ENCODE data around the gene MAB21L4. TPM values are rescaled to one million over a fixed set of nuclear protein-coding genes. Genes with fewer than 3 reads are reported as not detected.

The MAB21L4 gene
- total RNA-seq, 1 experiment from 2014 or later: 0.15 TPM

DNA sequence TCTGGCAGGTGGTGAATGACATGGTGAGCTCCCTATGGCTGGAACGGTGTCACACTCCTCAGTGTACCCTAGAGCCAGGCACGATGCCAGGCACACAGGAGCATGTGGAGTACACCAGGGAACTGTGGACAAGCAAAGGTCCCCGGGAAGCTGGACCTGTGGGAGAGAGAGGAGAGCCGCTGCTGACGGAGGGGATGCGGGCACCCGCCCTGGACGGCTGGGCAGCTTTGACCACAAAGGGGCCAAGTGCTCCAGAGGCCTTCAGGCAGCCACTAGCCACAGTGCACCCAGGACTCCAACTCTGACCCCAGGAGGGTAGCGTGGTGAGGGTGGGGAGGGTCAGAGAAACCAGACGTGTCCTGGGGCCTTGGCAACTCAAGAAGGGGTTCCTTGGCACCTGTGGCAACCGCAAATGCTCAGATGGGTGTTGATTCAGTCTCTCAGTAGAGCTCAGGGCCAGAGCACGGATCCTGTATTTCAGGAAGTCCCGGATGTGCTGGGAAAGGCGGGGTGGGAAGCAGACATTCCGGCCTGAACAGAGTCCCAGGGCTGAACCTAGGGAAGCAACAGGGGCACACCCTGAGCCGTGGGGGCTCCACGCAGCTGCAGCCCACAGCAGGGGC is 2.3 kb upstream of the MAB21L4 start:
- Histone ChIP-seq H4K91ac (ENCODE audit: insufficient read length, low read depth, low read length) (no peak overlapping the region), H3K79me1 (ENCODE audit: insufficient read depth, low read depth, low read length, poor library complexity, severe bottlenecking) (no peaks in the 10 kb centered on the region), H2BK12ac (ENCODE audit: insufficient read length, low read depth, low read length) (no peak overlapping the region), H3K9ac (ENCODE audit: extremely low read depth, insufficient read length, low read length) (no peak overlapping the region), H3K56ac (ENCODE audit: insufficient read length, low read depth, low read length) (no peak overlapping the region), H4K20me1 (ENCODE audit: control insufficient read depth, insufficient read depth, insufficient read length) (no peaks in the 10 kb centered on the region), H4K8ac (replicated peaks; ENCODE audit: insufficient read length, low read depth, low read length) (no peak overlapping the region), H3K14ac (ENCODE audit: insufficient read depth, low read length) (no peak overlapping the region), H3K23me2 (ENCODE audit: insufficient read length, low read depth, low read length, poor library complexity, severe bottlenecking) (no peaks in the 10 kb centered on the region), H3K79me2 (ENCODE audit: insufficient read depth, low read length) (no peaks in the 10 kb centered on the region), H2AK5ac (ENCODE audit: insufficient read length, low read length) (no peak overlapping the region), H2BK15ac (ENCODE audit: low read depth, low read length) (no peak overlapping the region), H3K4me2 (ENCODE audit: insufficient read depth, insufficient read length, low read length) (no peak overlapping the region), H3K27me3 (ENCODE audit: insufficient read depth, low read length) (no peaks in the 10 kb centered on the region), H2BK20ac (ENCODE audit: low read depth, low read length, poor library complexity, severe bottlenecking) (no peak overlapping the region), H3K23ac (ENCODE audit: insufficient read length, low read depth, low read length) (no peak overlapping the region), H3K27ac (ENCODE audit: insufficient read length, low read depth, low read length) (no peak overlapping the region), H3T11ph (ENCODE audit: low read length) (no peak overlapping the region), H2AFZ (ENCODE audit: low read length) (no peak overlapping the region), H2BK5ac (ENCODE audit: insufficient read length, low read length) (no peak overlapping the region), H3K9me3 (ENCODE audit: control insufficient read depth, low read depth, low read length) (no peaks in the 10 kb centered on the region), H3K4me1 (ENCODE audit: insufficient read depth, low read length) (no peaks in the 10 kb centered on the region), H3K4ac (ENCODE audit: low read depth, low read length) (no peak overlapping the region), H2BK120ac (ENCODE audit: low read depth, low read length, poor library complexity, severe bottlenecking) (no peak overlapping the region), H4K5ac (ENCODE audit: insufficient read length, low read depth, low read length) (no peak overlapping the region), H3K18ac (ENCODE audit: insufficient read length, low read depth, low read length) (no peak overlapping the region)
- no peak for DNase-seq
- Mint-ChIP-seq H3K9me3 (peaks cover 12% of the 10 kb centered on the region in 2 experiments), H3K4me3 (no peak overlapping the region), H3K36me3 (ENCODE audit: insufficient read depth in 1 of 3, low read depth in 3 of 3) (peaks cover 3 to 10% (median 5%) of the 10 kb centered on the region in 3 experiments; a peak in 5 of 7 replicates), H3K27me3 (ENCODE audit: low read depth) (peaks cover 8% of the 10 kb centered on the region), H3K4me1 (peaks cover 9 to 19% of the 10 kb centered on the region in 2 experiments), H3K27ac (no peak overlapping the region; a peak in 1 of 7 replicates)
- TF ChIP-seq, protein P1, sequence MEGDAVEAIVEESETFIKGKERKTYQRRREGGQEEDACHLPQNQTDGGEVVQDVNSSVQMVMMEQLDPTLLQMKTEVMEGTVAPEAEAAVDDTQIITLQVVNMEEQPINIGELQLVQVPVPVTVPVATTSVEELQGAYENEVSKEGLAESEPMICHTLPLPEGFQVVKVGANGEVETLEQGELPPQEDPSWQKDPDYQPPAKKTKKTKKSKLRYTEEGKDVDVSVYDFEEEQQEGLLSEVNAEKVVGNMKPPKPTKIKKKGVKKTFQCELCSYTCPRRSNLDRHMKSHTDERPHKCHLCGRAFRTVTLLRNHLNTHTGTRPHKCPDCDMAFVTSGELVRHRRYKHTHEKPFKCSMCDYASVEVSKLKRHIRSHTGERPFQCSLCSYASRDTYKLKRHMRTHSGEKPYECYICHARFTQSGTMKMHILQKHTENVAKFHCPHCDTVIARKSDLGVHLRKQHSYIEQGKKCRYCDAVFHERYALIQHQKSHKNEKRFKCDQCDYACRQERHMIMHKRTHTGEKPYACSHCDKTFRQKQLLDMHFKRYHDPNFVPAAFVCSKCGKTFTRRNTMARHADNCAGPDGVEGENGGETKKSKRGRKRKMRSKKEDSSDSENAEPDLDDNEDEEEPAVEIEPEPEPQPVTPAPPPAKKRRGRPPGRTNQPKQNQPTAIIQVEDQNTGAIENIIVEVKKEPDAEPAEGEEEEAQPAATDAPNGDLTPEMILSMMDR (conservative IDR thresholded peaks at IDR 0.05): no peak
- WGBS (ENCODE audit: extremely low coverage, insufficient read length, low lambda C conversion rate): no CpG with 5 or more reads among the region's 17 CpGs

Measured in H9 (cell line).